Panc1 (cell line): ENCODE data around the gene NOL9.

ENCODE experiments used
- POLR2AphosphoS5 ChIP-seq: IDR thresholded peaks from 2 replicates; pipeline ENCODE4 v1.6.1; 2012; ENCODE audit warnings: mild to moderate bottlenecking, low read depth, low read length, moderate library complexity
- TCF7L2 ChIP-seq: IDR thresholded peaks from 2 replicates; pipeline ENCODE4 v1.6.1; 2011; ENCODE audit warnings: mild to moderate bottlenecking, low read depth, low read length, inconsistent platforms
- TF ChIP-seq, protein P1 (sequence below): fragments of 450-650 bp; IDR thresholded peaks from 2 replicates; pipeline ENCODE4 v1.5.1; 2017; ENCODE audit warnings: mild to moderate bottlenecking
- TF ChIP-seq, protein P2 (sequence below), 2 experiments: IDR thresholded peaks; 2 replicates each; pipeline ENCODE4 v1.6.1; 2011 to 2012; ENCODE audit warnings: low read depth in 2 of 2, control low read depth in 1 of 2, low read length in 1 of 2, mild to moderate bottlenecking in 1 of 2, moderate library complexity in 1 of 2; ENCODE audit not compliant: insufficient read depth in 1 of 2

GRCh38 chr1:6597777-6598131 lies 43.4 kb upstream of the NOL9 start:
- TF ChIP-seq, protein P1, sequence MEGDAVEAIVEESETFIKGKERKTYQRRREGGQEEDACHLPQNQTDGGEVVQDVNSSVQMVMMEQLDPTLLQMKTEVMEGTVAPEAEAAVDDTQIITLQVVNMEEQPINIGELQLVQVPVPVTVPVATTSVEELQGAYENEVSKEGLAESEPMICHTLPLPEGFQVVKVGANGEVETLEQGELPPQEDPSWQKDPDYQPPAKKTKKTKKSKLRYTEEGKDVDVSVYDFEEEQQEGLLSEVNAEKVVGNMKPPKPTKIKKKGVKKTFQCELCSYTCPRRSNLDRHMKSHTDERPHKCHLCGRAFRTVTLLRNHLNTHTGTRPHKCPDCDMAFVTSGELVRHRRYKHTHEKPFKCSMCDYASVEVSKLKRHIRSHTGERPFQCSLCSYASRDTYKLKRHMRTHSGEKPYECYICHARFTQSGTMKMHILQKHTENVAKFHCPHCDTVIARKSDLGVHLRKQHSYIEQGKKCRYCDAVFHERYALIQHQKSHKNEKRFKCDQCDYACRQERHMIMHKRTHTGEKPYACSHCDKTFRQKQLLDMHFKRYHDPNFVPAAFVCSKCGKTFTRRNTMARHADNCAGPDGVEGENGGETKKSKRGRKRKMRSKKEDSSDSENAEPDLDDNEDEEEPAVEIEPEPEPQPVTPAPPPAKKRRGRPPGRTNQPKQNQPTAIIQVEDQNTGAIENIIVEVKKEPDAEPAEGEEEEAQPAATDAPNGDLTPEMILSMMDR = no peak
- TF ChIP-seq POLR2AphosphoS5 (no peak), TCF7L2 (no peak)
- TF ChIP-seq, protein P2, sequence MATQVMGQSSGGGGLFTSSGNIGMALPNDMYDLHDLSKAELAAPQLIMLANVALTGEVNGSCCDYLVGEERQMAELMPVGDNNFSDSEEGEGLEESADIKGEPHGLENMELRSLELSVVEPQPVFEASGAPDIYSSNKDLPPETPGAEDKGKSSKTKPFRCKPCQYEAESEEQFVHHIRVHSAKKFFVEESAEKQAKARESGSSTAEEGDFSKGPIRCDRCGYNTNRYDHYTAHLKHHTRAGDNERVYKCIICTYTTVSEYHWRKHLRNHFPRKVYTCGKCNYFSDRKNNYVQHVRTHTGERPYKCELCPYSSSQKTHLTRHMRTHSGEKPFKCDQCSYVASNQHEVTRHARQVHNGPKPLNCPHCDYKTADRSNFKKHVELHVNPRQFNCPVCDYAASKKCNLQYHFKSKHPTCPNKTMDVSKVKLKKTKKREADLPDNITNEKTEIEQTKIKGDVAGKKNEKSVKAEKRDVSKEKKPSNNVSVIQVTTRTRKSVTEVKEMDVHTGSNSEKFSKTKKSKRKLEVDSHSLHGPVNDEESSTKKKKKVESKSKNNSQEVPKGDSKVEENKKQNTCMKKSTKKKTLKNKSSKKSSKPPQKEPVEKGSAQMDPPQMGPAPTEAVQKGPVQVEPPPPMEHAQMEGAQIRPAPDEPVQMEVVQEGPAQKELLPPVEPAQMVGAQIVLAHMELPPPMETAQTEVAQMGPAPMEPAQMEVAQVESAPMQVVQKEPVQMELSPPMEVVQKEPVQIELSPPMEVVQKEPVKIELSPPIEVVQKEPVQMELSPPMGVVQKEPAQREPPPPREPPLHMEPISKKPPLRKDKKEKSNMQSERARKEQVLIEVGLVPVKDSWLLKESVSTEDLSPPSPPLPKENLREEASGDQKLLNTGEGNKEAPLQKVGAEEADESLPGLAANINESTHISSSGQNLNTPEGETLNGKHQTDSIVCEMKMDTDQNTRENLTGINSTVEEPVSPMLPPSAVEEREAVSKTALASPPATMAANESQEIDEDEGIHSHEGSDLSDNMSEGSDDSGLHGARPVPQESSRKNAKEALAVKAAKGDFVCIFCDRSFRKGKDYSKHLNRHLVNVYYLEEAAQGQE (IDR thresholded peaks at IDR 0.05; ENCODE audit: insufficient read depth in 1 of 2, low read depth in 2 of 2, low read length in 1 of 2) = no peak
